H1 (cell line): ENCODE results near the gene FAM53A. TPM values are rescaled to one million over a fixed set of nuclear protein-coding genes. Genes with fewer than 3 reads are reported as not detected.

Experiments used
- EGR1 ChIP-seq: IDR thresholded peaks from 2 replicates; pipeline ENCODE4 v1.6.1; 2011; ENCODE audit warnings: low read depth, low read length, borderline replicate concordance
- KDM5A ChIP-seq: fragments of 200-600 bp; IDR thresholded peaks from 2 replicates; pipeline ENCODE4 v1.7.1; 2012; ENCODE audit warnings: mild to moderate bottlenecking, low read length, inconsistent platforms, mixed read lengths
- PHF8 ChIP-seq: fragments of 200-600 bp; sonication (generic); conservative IDR thresholded peaks from 2 replicates; pipeline ENCODE4 v1.7.1; 2012; ENCODE audit warnings: low read depth, mild to moderate bottlenecking, inconsistent platforms, low read length, moderate library complexity
- POLR2AphosphoS5 ChIP-seq: IDR thresholded peaks from 2 replicates; pipeline ENCODE4 v1.6.1; 2011; ENCODE audit warnings: low read depth, low read length
- POU5F1 ChIP-seq: IDR thresholded peaks from 2 replicates; pipeline ENCODE4 v1.6.1; 2011; ENCODE audit warnings: low read depth, mild to moderate bottlenecking, low read length, moderate library complexity
- RNF2 ChIP-seq: fragments of 200-900, 300-1000 bp; sonication (generic); IDR thresholded peaks from 2 replicates; pipeline ENCODE4 v1.7.1; 2016; ENCODE audit warnings: borderline replicate concordance, low read depth, mild to moderate bottlenecking, antibody characterized with exemption, low read length; ENCODE audit not compliant: poor library complexity, severe bottlenecking; ENCODE audit errors: missing control alignments
- RXRA ChIP-seq: IDR thresholded peaks from 2 replicates; pipeline ENCODE4 v1.6.1; 2011; ENCODE audit warnings: low read depth, mild to moderate bottlenecking, low read length, moderate library complexity; ENCODE audit not compliant: insufficient read depth
- SAP30 ChIP-seq: fragments of 300-600 bp; sonication (generic); IDR thresholded peaks from 2 replicates; pipeline ENCODE4 v1.7.1; 2012; ENCODE audit warnings: low read length, moderate library complexity, mild to moderate bottlenecking, inconsistent platforms; ENCODE audit not compliant: insufficient read depth, insufficient replicate concordance
- SIRT6 ChIP-seq: IDR thresholded peaks from one replicate; pipeline ENCODE4 v1.7.1; 2012; ENCODE audit warnings: low read length, inconsistent platforms
- polyA plus RNA-seq, 7 experiments: library from polyadenylated mRNA; depleted of rRNA in 3 of 7; stranded (reverse) in 5 of 7; unstranded in 2 of 7; fragments of >200 nt in 5 of 7; fragments of 200-250 nt in 2 of 7; gene quantifications; 1 replicate in 5 of 7; 2 replicates in 1 of 7; 4 replicates in 1 of 7; pipeline versions ENCODE4 v1.2.1 to v1.2.3, GENCODE V29; 2011 to 2013; ENCODE audit warnings: missing spikeins in 2 of 7, mixed read lengths in 2 of 7
- total RNA-seq: library from RNA; stranded (reverse); fragmentation: NEBNext Ultra II Directional; extraction: Animal tissue kit (Norgen Biotek cat#: 25700); gene quantifications from 2 replicates; pipeline ENCODE4 v1.2.1, GENCODE V29; 2021

FAM53A gene
- total and polyA plus RNA-seq, 2 of the 8 experiments (the other 6 are each of a cell fraction or from before 2014, with no cell fraction given) = 1.9 to 2.0 TPM

- TF ChIP-seq POLR2AphosphoS5 (no peak), EGR1 (no peak), RXRA (no peak), SAP30 (no peak), KDM5A (no peak), PHF8 (no peak), POU5F1 (no peak), SIRT6 (no peak), RNF2 (no peak)
- TF ChIP-seq, all 59 proteins: peak for 0
Observed at GRCh38 chr4:1619151-1619672, 64.9 kb downstream of the FAM53A start (continued).
